ENCODE measurements around the gene EIF4G3. TPM values are rescaled to one million over a fixed set of nuclear protein-coding genes. Genes with fewer than 3 reads are reported as not detected.

EIF4G3 gene
- polyA plus RNA-seq, 3 donors, result 5.1 to 34.2 (median 5.8) TPM

DNA sequence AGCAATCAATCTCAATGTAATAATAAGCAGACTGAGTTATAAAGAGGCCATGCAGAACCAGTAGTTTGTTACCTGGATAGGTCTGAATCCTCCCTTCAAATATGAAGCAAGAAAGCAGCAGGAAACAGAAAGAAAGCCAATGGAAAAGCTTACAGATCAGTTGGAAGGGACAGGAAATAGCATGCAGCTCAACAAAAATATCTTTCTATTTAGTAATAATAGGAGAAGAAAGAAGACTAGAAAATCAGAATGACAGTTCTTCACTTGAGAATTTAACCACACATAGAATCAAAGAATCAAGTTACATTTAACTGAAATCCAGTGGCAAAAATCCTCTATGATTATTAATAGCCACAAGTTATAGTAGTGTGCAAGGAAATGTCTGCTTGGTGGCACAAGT, 194.4 kb downstream of the EIF4G3 start:
- intact Hi-C loops (cut with micrococcal nuclease), result loop anchor here in 1 of 2 donors (10.0 kb wide), 1 partner anchor 422 kb away; no protein-coding TSS in a partner anchor
- Histone ChIP-seq H3K27me3 (ENCODE audit: control insufficient read depth in 2 of 2, insufficient read depth in 2 of 2, low read length in 2 of 2) (no peaks in the 10 kb centered on the region), H2AFZ (ENCODE audit: insufficient read depth, low read depth, low read length, poor library complexity, severe bottlenecking) (no peak overlapping the region), H3K36me3 (replicated peaks in 1 of 2; ENCODE audit: control insufficient read depth in 1 of 2, insufficient read depth in 2 of 2, low read length in 2 of 2) (peaks cover 13 to 34% of the 10 kb centered on the region in 2 donors), H3K79me2 (ENCODE audit: insufficient read depth, low read length) (no peaks in the 10 kb centered on the region), H3K27ac (ENCODE audit: low read depth in 1 of 2, low read length in 2 of 2) (no peak overlapping the region), H3K4me2 (replicated peaks; ENCODE audit: extremely low read depth, low read length, poor library complexity, severe bottlenecking) (no peak overlapping the region), H3K9ac (ENCODE audit: insufficient read depth, low read length, poor library complexity, severe bottlenecking) (no peak overlapping the region), H3K9me3 (replicated peaks in 1 of 2; ENCODE audit: control insufficient read depth in 1 of 2, insufficient read depth in 1 of 2, low read length in 2 of 2) (no peaks in the 10 kb centered on the region), H3K4me1 (ENCODE audit: control insufficient read depth in 1 of 2, insufficient read depth in 2 of 2, low read length in 2 of 2) (no peaks in the 10 kb centered on the region), H4K20me1 (ENCODE audit: insufficient read depth, low read length) (no peaks in the 10 kb centered on the region), H3K4me3 (replicated peaks in 1 of 3; ENCODE audit: low read depth in 2 of 3, low read length in 3 of 3) (no peak overlapping the region)
- Mint-ChIP-seq H3K4me3 (no peak overlapping the region), H3K36me3 (peaks cover 26% of the 10 kb centered on the region in 2 donors), H3K27ac (no peak overlapping the region), H3K4me1 (no peaks in the 10 kb centered on the region), H3K27me3 (ENCODE audit: low read depth in 3 of 3) (no peaks in the 10 kb centered on the region), H3K9me3 (no peaks in the 10 kb centered on the region)
- no peak for DNase-seq
- TF ChIP-seq, protein P1, sequence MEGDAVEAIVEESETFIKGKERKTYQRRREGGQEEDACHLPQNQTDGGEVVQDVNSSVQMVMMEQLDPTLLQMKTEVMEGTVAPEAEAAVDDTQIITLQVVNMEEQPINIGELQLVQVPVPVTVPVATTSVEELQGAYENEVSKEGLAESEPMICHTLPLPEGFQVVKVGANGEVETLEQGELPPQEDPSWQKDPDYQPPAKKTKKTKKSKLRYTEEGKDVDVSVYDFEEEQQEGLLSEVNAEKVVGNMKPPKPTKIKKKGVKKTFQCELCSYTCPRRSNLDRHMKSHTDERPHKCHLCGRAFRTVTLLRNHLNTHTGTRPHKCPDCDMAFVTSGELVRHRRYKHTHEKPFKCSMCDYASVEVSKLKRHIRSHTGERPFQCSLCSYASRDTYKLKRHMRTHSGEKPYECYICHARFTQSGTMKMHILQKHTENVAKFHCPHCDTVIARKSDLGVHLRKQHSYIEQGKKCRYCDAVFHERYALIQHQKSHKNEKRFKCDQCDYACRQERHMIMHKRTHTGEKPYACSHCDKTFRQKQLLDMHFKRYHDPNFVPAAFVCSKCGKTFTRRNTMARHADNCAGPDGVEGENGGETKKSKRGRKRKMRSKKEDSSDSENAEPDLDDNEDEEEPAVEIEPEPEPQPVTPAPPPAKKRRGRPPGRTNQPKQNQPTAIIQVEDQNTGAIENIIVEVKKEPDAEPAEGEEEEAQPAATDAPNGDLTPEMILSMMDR (IDR thresholded peaks at IDR 0.05), result no peak

DNA sequence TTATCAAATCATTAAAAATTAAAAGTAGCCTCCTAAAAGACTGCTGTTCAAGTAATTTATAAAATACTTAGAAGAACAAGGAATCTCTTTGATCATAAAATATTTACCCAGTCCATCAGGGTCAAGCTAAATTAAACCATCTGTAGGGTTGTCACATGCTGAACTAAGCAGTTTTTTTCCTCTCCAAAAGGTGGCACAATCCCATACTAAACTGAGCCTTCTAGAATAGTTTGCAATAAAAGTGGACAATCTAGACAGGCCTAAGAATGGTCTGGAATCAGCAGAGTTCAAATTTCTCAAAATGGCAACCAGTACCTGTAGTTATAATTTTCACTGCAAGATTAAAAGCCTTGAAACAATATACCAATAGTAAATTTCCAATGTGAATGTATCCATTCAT, 194.8 kb downstream of the EIF4G3 start:
- no peaks in the 10 kb centered on the region for H3K4me1 ChIP-seq (ENCODE audit: control insufficient read depth in 1 of 2, insufficient read depth in 2 of 2, low read length in 2 of 2)
- H4K20me1 ChIP-seq (ENCODE audit: insufficient read depth, low read length), result no peaks in the 10 kb centered on the region
- H3K4me3 ChIP-seq (replicated peaks in 1 of 3; ENCODE audit: low read depth in 2 of 3, low read length in 3 of 3), result no peak overlapping the region
- Mint-ChIP-seq H3K27me3 (ENCODE audit: low read depth in 3 of 3) (no peaks in the 10 kb centered on the region), H3K4me3 (no peak overlapping the region), H3K36me3 (peaks cover 26% of the 10 kb centered on the region in 2 donors), H3K4me1 (no peaks in the 10 kb centered on the region), H3K27ac (no peak overlapping the region), H3K9me3 (no peaks in the 10 kb centered on the region)
- peaks cover 13 to 34% of the 10 kb centered on the region in 2 donors for H3K36me3 ChIP-seq (replicated peaks in 1 of 2; ENCODE audit: control insufficient read depth in 1 of 2, insufficient read depth in 2 of 2, low read length in 2 of 2)
- no peaks in the 10 kb centered on the region for H3K79me2 ChIP-seq (ENCODE audit: insufficient read depth, low read length)
- H3K4me2 ChIP-seq (replicated peaks; ENCODE audit: extremely low read depth, low read length, poor library complexity, severe bottlenecking), result no peak overlapping the region
- H2AFZ ChIP-seq (ENCODE audit: insufficient read depth, low read depth, low read length, poor library complexity, severe bottlenecking), result no peak overlapping the region
- TF ChIP-seq, protein P1 (IDR thresholded peaks at IDR 0.05), result no peak
- intact Hi-C loops (cut with micrococcal nuclease), result loop anchor here in 1 of 2 donors (10.0 kb wide), 1 partner anchor 423 kb away; no protein-coding TSS in a partner anchor
- no peak for DNase-seq
- no peak overlapping the region for H3K27ac ChIP-seq (ENCODE audit: low read depth in 1 of 2, low read length in 2 of 2)
- H3K9ac ChIP-seq (ENCODE audit: insufficient read depth, low read length, poor library complexity, severe bottlenecking), result no peak overlapping the region
- no peaks in the 10 kb centered on the region for H3K9me3 ChIP-seq (replicated peaks in 1 of 2; ENCODE audit: control insufficient read depth in 1 of 2, insufficient read depth in 1 of 2, low read length in 2 of 2)
- no peaks in the 10 kb centered on the region for H3K27me3 ChIP-seq (ENCODE audit: control insufficient read depth in 2 of 2, insufficient read depth in 2 of 2, low read length in 2 of 2)
